ENCODE data around the gene SERPINE2.
A peak's percentile ranks its signal among the peaks of the same experiment; 100 is the strongest.

Gene SERPINE2

GRCh38 chr2:223996391-223996790 is 42.7 kb downstream of the SERPINE2 start:
- DNase-seq (ENCODE audit: low read depth) = no peak
- TF ChIP-seq, protein P1, sequence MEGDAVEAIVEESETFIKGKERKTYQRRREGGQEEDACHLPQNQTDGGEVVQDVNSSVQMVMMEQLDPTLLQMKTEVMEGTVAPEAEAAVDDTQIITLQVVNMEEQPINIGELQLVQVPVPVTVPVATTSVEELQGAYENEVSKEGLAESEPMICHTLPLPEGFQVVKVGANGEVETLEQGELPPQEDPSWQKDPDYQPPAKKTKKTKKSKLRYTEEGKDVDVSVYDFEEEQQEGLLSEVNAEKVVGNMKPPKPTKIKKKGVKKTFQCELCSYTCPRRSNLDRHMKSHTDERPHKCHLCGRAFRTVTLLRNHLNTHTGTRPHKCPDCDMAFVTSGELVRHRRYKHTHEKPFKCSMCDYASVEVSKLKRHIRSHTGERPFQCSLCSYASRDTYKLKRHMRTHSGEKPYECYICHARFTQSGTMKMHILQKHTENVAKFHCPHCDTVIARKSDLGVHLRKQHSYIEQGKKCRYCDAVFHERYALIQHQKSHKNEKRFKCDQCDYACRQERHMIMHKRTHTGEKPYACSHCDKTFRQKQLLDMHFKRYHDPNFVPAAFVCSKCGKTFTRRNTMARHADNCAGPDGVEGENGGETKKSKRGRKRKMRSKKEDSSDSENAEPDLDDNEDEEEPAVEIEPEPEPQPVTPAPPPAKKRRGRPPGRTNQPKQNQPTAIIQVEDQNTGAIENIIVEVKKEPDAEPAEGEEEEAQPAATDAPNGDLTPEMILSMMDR (IDR thresholded peaks at IDR 0.05; ENCODE audit: insufficient read depth, low read depth, low read length, missing control alignments) = no peak
- no peak overlapping the region for H3K4me3 ChIP-seq (ENCODE audit: low read length)

- TF ChIP-seq, protein P1 (IDR thresholded peaks at IDR 0.05; ENCODE audit: insufficient read depth, low read depth, low read length, missing control alignments) = no peak
- peak; percentile 84 for DNase-seq (ENCODE audit: low read depth)
- no peak overlapping the region for H3K4me3 ChIP-seq (ENCODE audit: low read length)
These were observed 43.5 kb downstream of the SERPINE2 start for GRCh38 chr2:223995569-223995968.

GRCh38 chr2:223994562-223995162 is 44.4 kb downstream of the SERPINE2 start:
- no peak for DNase-seq (ENCODE audit: low read depth)
- TF ChIP-seq, protein P1 (IDR thresholded peaks at IDR 0.05; ENCODE audit: insufficient read depth, low read depth, low read length, missing control alignments) = no peak
- H3K4me3 ChIP-seq (ENCODE audit: low read length) = no peak overlapping the region

- TF ChIP-seq, protein P1 (IDR thresholded peaks at IDR 0.05; ENCODE audit: insufficient read depth, low read depth, low read length, missing control alignments) = peak; percentile 92
- peak; percentile 86 for DNase-seq (ENCODE audit: low read depth)
These were observed 45.4 kb downstream of the SERPINE2 start for GRCh38 chr2:223993634-223994232.

DNA sequence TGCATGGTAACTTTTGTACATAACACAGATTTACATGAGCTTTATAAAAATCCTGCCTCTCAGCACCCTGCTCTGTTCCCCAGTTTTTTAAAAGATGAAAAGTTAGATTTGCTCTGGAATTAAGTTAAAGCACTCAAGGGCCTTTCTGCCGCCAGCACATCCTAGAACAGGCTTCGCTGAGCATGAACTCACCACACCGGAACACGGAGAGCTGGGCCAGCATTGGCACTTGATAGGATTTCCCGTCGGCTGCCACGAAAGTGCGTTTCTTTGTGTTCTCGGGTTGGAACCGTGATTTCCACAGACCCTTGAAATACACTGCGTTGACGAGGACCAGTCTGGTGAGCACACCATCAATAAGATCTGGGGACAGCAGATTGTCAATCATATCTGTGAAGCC is 47.5 kb downstream of the SERPINE2 start:
- H3K4me3 ChIP-seq (ENCODE audit: low read length) = no peak overlapping the region
- TF ChIP-seq, protein P1 (IDR thresholded peaks at IDR 0.05; ENCODE audit: insufficient read depth, low read depth, low read length, missing control alignments) = no peak
- no peak for DNase-seq (ENCODE audit: low read depth)

More at GRCh38 chr2:223993634-223994232, 45.4 kb downstream of the SERPINE2 start:
- H3K4me3 ChIP-seq (ENCODE audit: low read length) = no peak overlapping the region

DNA sequence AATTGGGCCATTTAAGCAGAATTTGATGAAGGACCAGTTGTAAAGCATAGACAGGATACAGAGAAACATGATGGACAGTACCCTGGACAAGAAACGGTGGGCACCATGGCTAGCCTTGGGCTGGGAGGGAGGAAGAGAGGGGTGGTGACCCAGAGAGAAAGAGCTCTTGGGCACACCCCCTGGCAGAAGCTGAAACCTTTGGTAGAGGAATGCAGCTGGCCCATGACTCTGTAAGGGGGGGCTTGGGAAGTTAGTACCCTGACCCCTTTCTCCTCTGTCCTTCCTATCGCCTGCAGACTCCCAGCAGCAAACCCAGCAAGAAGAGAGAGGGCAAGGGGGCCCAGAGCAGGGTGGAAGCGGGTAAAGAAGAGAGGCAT is 49.2 kb downstream of the SERPINE2 start:
- TF ChIP-seq, protein P1 (IDR thresholded peaks at IDR 0.05; ENCODE audit: insufficient read depth, low read depth, low read length, missing control alignments) = no peak
- no peak for DNase-seq (ENCODE audit: low read depth)
- no peak overlapping the region for H3K4me3 ChIP-seq (ENCODE audit: low read length)
